Measurements from ENCODE around the gene CYGB. TPM values are rescaled to one million over a fixed set of nuclear protein-coding genes. Genes with fewer than 3 reads are reported as not detected.

Gene CYGB
- total RNA-seq, 4 donors from 2014 or later: 12.6 to 23.2 (median 18.8) TPM

GRCh38 chr17:76532072-76532651, 5.3 kb downstream of the CYGB start:
- no peak for ATAC-seq
- H3K4me1 ChIP-seq: peaks cover 0 to 77% (median 53%) of the 10 kb centered on the region in 3 donors
- peaks cover 50% of the 10 kb centered on the region for H3K27me3 ChIP-seq
- peak overlapping the region in 3 of 4 donors; percentile 84 to 94 (median 87) for H3K27ac ChIP-seq
- no peak for TF ChIP-seq CTCF (IDR thresholded peaks at IDR 0.05)
- TF ChIP-seq POLR2AphosphoS5 (IDR thresholded peaks at IDR 0.05): no peak
- TF ChIP-seq EP300 (IDR thresholded peaks at IDR 0.05): no peak
- TF ChIP-seq POLR2A (IDR thresholded peaks at IDR 0.05): no peak
- H3K9me3 ChIP-seq: no peaks in the 10 kb centered on the region
- no peak overlapping the region for H3K4me3 ChIP-seq
- no peaks in the 10 kb centered on the region for H3K36me3 ChIP-seq
- 84 to 100% methylated on average over 1 to 7 of the region's 8 CpGs for WGBS, 2 donors (ENCODE audit: low coverage in 1 of 2)

- peak overlapping the region in 3 of 4 donors; percentile 84 to 94 (median 87) for H3K27ac ChIP-seq
Observed at GRCh38 chr17:76531486-76532038, 5.9 kb downstream of the CYGB start.

GRCh38 chr17:76530811-76531485, 6.6 kb downstream of the CYGB start:
- H3K27me3 ChIP-seq: peaks cover 38% of the 10 kb centered on the region
- no CpG with 5 or more reads among the region's 32 CpGs for WGBS, 2 donors (ENCODE audit: low coverage in 1 of 2)
- peak overlapping the region; percentile 1 to 94 (median 86) for H3K27ac ChIP-seq

More at GRCh38 chr17:76531486-76532038, 5.9 kb downstream of the CYGB start:
- 90% methylated on average over 4 of the region's 18 CpGs; no CpG with 5 or more reads in 1 of the 2 donors for WGBS, 2 donors (ENCODE audit: low coverage in 1 of 2)
- Histone ChIP-seq H3K36me3 (no peaks in the 10 kb centered on the region), H3K4me1 (peaks cover 0 to 76% (median 53%) of the 10 kb centered on the region in 3 donors), H3K27me3 (peaks cover 44% of the 10 kb centered on the region), H3K9me3 (no peaks in the 10 kb centered on the region), H3K4me3 (no peak overlapping the region)
- ATAC-seq: no peak
- no peak for TF ChIP-seq EP300 (IDR thresholded peaks at IDR 0.05)
- TF ChIP-seq CTCF (IDR thresholded peaks at IDR 0.05): no peak
- TF ChIP-seq POLR2AphosphoS5 (IDR thresholded peaks at IDR 0.05): no peak
- TF ChIP-seq POLR2A (IDR thresholded peaks at IDR 0.05): no peak

DNA sequence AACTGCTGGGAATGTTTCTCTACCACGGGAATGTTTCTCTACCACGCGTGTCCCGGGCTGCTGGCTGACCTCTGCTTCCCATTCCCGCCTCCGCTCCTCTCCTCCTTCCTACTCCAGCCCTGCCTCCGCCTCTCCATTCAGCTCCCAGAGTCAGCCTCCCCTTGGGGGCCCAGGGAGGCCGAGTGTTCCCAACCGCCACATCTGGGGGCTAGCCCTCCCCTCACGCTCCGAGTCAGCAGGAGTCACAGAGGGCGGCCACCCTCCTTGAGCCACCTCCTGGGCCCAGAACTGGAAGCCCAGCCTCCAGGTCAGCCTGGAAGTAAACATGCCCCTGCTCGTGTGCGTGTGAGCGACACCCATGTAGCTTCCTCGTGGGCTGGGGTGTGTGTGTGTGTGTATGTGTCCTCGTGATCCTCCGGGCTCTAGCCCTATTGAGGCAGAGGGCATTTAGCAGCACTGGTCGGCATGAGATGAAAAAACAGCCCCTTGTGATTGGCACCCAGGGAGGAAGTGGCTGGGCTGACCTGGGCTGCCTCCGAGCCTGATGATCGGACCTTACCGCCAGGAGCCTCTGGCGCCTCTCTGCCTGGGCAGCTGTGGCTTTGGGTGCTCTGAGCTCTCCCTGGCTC, 7.3 kb downstream of the CYGB start:
- 50% methylated on average over 6 of the region's 23 CpGs; no CpG with 5 or more reads in 1 of the 2 donors for WGBS, 2 donors (ENCODE audit: low coverage in 1 of 2)
- ATAC-seq: peak; percentile 60
- H3K4me1 ChIP-seq: peaks cover 0 to 64% (median 47%) of the 10 kb centered on the region in 3 donors
- H3K27me3 ChIP-seq: peaks cover 31% of the 10 kb centered on the region
- peak overlapping the region in 1 of 2 donors; percentile 12 for H3K4me3 ChIP-seq
- TF ChIP-seq POLR2A (IDR thresholded peaks at IDR 0.05) (peak in 1 of 2 donors; percentile 11), CTCF (IDR thresholded peaks at IDR 0.05) (no peak)
- no peaks in the 10 kb centered on the region for H3K9me3 ChIP-seq
- H3K36me3 ChIP-seq: no peaks in the 10 kb centered on the region
- peak overlapping the region; percentile 1 to 94 (median 86) for H3K27ac ChIP-seq

More at GRCh38 chr17:76530811-76531485, 6.6 kb downstream of the CYGB start:
- no peaks in the 10 kb centered on the region for H3K9me3 ChIP-seq
- no peak for TF ChIP-seq POLR2A (IDR thresholded peaks at IDR 0.05)
- TF ChIP-seq EP300 (IDR thresholded peaks at IDR 0.05): no peak
- no peak for TF ChIP-seq POLR2AphosphoS5 (IDR thresholded peaks at IDR 0.05)
- no peak for TF ChIP-seq CTCF (IDR thresholded peaks at IDR 0.05)
- H3K4me3 ChIP-seq: no peak overlapping the region
- ATAC-seq: no peak
- H3K36me3 ChIP-seq: no peaks in the 10 kb centered on the region
- H3K4me1 ChIP-seq: peaks cover 0 to 70% (median 50%) of the 10 kb centered on the region in 3 donors

Measured in gastroesophageal sphincter (tissue), 4 donors.